GM23338 (cell line): ENCODE results near the gene GALNT16.

Experiments
- EZH2 ChIP-seq: fragments of 200-600 bp; sonication (generic); IDR thresholded peaks from one replicate; pipeline ENCODE4 v1.8.0; 2017; ENCODE audit warnings: antibody characterized with exemption, mild to moderate bottlenecking, low read depth; ENCODE audit not compliant: unreplicated experiment
- EZH2phosphoT487 ChIP-seq: fragments of 200-600 bp; sonication (generic); IDR thresholded peaks from one replicate; pipeline ENCODE4 v1.8.1; 2018; ENCODE audit warnings: antibody characterized with exemption; ENCODE audit not compliant: unreplicated experiment
- TF ChIP-seq, protein P1 (sequence below): IDR thresholded peaks from one replicate; pipeline ENCODE4 v1.6.1; 2018; ENCODE audit warnings: antibody characterized with exemption; ENCODE audit not compliant: unreplicated experiment
- TF ChIP-seq, protein P2 (sequence below), 2 experiments: fragments of 200-600 bp in 1 of 2; sonication (generic) in 1 of 2; conservative IDR thresholded peaks; 2 replicates each; pipeline versions ENCODE4 v1.5.1 to v1.6.1; 2016 to 2017; ENCODE audit warnings: antibody characterized with exemption in 2 of 2, low read depth in 2 of 2, mild to moderate bottlenecking in 2 of 2, moderate library complexity in 1 of 2
- TF ChIP-seq, protein P3 (sequence below): IDR thresholded peaks from 2 replicates; pipeline ENCODE4 v1.6.1; 2016; ENCODE audit warnings: antibody characterized with exemption

DNA sequence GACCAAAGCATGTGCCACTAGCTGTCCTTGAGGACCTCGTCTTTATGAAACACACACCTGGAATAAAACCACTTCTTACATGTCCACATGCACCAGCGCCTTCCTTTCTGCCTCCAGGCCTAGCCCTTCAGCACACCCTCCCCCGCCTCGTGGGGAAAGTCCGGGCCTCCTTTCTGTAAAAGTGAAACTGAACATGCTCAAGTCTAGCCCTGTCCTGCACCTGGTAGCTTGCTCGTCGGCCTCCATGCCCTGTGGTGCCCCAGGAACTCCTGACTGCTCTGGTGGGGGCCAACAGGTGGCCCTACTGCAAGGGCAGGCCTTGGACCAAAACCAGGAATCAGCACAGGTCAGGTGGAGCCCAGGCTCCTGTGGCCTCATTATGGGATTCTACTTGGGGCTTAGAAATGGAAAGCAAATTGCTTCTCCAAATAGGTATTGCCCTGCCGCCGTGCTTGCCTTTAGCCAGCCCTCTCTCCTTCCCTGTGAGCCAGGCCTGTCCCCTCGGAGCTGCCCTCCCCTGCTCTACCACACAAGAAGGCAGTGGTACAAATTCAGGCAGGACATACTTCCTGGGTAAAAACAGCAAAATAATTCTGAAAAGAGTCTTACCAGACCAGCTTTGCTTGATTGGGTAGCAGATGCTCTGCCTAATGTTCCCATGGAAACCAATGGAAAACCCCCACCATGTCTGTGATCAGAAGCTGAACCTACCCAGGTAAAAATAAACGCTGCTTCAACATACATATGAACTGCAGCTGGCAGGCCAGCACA, 94.6 kb downstream of the GALNT16 start:
- TF ChIP-seq EZH2phosphoT487 (no peak), EZH2 (no peak)
- TF ChIP-seq, protein P1, sequence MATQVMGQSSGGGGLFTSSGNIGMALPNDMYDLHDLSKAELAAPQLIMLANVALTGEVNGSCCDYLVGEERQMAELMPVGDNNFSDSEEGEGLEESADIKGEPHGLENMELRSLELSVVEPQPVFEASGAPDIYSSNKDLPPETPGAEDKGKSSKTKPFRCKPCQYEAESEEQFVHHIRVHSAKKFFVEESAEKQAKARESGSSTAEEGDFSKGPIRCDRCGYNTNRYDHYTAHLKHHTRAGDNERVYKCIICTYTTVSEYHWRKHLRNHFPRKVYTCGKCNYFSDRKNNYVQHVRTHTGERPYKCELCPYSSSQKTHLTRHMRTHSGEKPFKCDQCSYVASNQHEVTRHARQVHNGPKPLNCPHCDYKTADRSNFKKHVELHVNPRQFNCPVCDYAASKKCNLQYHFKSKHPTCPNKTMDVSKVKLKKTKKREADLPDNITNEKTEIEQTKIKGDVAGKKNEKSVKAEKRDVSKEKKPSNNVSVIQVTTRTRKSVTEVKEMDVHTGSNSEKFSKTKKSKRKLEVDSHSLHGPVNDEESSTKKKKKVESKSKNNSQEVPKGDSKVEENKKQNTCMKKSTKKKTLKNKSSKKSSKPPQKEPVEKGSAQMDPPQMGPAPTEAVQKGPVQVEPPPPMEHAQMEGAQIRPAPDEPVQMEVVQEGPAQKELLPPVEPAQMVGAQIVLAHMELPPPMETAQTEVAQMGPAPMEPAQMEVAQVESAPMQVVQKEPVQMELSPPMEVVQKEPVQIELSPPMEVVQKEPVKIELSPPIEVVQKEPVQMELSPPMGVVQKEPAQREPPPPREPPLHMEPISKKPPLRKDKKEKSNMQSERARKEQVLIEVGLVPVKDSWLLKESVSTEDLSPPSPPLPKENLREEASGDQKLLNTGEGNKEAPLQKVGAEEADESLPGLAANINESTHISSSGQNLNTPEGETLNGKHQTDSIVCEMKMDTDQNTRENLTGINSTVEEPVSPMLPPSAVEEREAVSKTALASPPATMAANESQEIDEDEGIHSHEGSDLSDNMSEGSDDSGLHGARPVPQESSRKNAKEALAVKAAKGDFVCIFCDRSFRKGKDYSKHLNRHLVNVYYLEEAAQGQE = no peak
- TF ChIP-seq, protein P2, sequence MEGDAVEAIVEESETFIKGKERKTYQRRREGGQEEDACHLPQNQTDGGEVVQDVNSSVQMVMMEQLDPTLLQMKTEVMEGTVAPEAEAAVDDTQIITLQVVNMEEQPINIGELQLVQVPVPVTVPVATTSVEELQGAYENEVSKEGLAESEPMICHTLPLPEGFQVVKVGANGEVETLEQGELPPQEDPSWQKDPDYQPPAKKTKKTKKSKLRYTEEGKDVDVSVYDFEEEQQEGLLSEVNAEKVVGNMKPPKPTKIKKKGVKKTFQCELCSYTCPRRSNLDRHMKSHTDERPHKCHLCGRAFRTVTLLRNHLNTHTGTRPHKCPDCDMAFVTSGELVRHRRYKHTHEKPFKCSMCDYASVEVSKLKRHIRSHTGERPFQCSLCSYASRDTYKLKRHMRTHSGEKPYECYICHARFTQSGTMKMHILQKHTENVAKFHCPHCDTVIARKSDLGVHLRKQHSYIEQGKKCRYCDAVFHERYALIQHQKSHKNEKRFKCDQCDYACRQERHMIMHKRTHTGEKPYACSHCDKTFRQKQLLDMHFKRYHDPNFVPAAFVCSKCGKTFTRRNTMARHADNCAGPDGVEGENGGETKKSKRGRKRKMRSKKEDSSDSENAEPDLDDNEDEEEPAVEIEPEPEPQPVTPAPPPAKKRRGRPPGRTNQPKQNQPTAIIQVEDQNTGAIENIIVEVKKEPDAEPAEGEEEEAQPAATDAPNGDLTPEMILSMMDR (conservative IDR thresholded peaks at IDR 0.05; ENCODE audit: low read depth in 2 of 2) = no peak
- TF ChIP-seq, protein P3, sequence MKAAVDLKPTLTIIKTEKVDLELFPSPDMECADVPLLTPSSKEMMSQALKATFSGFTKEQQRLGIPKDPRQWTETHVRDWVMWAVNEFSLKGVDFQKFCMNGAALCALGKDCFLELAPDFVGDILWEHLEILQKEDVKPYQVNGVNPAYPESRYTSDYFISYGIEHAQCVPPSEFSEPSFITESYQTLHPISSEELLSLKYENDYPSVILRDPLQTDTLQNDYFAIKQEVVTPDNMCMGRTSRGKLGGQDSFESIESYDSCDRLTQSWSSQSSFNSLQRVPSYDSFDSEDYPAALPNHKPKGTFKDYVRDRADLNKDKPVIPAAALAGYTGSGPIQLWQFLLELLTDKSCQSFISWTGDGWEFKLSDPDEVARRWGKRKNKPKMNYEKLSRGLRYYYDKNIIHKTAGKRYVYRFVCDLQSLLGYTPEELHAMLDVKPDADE = no peak
